Stimulated activated CD8-positive, alpha-beta memory T cell treated with anti-CD3 and anti-CD28 coated beads, Interleukin-12 subunit alpha, Interleukin-12 subunit beta, amount 100 ng/mL, for 1 hour (primary cell): ENCODE measurements around the gene DIS3.
"Not testable (repeated sequence)": the region's sequence is repeated elsewhere in the genome, so short reads cannot be mapped to it uniquely, and the experiment has no call there.

Experiments
- DNase-seq: peaks from one replicate; pipeline ENCODE4 v3.0.0-alpha.2; 2020; ENCODE audit warnings: low read depth

DIS3 gene

DNA sequence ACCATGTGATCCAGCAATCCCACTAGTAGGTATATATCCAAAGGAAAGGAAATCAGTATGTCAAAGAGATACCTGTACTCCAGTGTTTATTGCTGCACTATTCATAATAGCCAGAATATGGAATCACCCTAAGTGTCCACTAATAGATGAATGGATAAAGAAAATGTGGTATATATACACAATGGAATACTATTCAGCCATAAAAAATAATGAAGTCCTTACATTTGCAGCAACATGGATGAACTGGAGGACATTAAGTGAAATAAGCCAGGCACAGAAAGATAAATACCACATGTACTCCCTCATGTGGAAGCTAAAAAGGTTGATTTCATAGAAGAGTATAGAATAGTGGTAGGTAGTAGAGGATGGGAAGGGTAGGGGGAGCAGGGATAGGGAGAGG lies 30.5 kb downstream of the DIS3 start:
- no peak for DNase-seq

DNA sequence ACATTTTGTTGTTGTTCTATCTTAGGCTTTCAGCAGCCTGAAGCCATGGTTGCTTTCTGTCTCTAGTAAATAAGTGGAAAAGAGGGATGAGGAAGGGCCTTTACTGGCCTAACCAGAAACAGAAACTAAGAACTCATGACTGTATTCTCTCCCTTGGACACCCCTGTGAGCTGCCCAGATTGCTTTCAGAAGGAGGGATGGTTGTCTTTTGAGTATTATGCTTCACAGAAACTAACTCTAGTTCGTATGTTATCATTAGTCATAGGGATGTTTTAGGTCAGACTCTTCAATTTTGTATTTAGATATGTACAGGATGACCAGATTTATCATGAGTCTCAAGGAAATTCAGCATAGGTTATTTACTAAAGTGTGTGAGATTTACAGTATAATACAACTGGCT lies 36.4 kb downstream of the DIS3 start:
- DNase-seq, result no peak

DNA sequence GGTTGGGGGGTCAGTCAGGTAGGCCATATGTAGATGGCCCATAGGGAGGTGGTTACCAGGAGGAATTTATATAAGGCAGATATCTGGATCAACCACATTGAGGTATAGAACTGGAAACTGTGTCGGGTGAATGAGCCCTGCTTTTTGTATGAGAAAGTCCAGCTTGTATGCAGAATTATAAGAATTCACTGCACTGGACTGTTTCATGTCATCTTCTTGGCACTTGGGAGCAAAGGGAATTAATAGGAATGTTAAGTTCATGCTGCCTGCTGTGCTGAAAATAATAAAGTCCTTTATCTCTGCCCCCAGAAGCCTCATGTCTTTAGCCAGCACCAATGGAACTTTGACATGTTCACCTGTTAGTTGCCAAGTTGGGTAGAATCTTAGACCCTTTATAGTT lies 41.7 kb downstream of the DIS3 start:
- DNase-seq, result no peak

DNA sequence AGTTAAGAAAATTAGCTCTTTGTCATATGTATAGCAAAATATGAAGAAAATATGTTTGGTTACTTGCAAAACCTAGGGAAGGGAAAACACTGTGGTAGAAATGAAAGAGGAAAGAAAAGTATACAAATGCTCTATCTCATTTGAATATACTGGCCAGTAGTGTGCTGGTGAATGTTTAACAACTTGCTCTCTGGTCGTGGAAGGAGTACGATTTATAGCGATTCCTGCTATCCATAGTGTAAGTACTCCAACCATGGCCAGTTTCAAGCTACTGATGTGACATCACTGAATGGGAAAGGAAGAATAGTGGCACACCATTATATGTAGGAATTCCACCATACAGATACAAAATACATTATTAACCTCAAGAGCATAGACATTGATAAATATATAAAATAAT lies 44.7 kb downstream of the DIS3 start:
- no peak for DNase-seq

DNA sequence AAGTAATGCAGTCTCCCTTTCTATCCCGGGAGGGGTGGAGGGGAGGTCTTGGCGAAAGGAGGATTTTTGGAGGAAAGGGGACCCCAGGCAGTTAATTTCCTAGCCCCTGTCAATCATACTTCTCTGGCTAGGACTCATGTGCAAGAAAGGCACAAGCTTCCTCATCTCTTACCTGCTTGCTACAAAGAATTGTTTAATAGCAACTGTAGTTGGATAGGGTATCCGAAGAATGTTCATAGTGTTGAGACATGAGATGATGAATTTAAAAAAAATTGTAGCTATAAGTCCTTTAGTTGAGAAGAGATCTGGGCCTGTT lies 53.5 kb downstream of the DIS3 start:
- DNase-seq, result no peak

DNA sequence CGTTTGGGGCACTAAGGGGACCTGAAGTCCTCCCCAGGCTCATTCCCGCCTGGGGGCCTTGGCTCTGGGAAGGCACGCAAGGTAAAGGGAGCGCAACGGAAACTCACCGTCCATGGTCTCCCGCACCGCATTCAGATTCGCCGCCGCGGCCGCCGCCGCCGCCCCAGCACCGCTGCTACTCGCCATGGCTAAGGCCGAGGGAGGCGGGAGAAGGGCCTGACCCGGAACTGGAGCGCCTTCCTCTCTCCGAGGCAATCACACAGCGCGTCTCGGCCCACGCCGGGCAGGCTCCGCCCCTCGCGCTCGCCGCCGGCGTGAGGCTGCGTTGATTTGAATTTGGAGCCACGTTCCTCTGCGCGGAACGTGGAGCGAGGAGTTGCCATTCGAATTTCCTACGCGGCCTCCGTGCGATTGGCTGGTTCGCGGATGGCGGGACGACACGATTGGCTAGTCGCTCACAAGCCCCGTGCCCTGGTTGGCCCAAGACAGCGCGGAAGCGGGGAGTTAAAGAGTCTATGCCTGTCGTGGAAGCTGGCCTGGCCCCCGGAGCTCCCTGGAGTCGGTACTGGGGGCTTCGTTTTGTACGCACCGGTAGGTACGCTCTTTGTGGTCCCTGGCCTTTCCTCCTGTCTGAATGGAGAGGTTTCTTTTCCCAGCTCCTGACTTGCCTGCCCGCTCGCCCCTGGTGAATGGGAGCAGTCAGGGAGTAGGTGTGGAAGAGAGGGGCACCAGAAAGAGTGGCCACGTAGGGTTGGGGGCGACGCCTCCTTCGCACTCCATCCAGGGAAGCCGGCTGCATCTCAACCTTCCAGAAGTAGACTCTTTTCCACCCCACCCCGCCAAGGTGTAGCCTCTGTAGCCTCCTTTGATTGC lies 54.0 kb downstream of the DIS3 start, which contains the start of the genes BORA and MZT1:
Gene BORA (plus strand): TSS at position 507 of the 873 bp plus-strand sequence. CDS start 1,018 bp downstream, outside the sequence.
Gene MZT1 (minus strand): TSS at position 213 of the 873 bp plus-strand sequence. CDS start 27 bp downstream, at position 186.
- DNase-seq, result peak; percentile 87

DNA sequence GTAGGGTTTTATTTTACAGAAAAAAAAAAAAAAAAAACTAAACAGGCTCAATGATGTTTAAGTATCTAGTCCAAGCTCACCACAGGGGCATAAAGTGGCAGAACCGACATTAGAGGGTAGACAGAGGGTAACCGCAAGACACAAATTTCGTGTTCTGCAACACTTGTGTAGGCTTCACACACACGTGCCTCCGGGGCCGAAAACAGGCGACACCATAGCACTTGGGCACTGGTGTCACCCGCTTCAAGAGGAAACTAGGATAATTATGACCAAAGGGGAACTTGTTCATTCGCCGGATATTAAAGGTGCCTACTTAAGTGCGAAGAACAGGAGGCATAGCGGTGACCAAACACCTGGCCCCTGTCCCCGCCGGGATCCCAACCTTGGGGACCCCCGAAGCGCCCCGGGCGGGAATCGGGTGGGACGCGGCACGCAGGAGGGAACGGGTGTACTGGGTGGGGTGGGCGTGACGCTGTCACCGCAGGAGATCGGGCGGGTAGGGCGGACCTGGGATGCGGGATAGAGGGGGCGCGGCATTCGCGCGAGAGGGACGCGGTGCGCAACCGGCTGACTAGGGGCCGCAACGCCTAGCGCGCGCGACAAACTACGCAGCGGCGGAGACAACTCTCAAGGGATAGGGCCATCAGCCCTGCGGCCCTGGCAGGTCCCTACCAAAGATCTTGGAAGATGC lies 54.8 kb downstream of the DIS3 start:
- peak; percentile 6 for DNase-seq

DNA sequence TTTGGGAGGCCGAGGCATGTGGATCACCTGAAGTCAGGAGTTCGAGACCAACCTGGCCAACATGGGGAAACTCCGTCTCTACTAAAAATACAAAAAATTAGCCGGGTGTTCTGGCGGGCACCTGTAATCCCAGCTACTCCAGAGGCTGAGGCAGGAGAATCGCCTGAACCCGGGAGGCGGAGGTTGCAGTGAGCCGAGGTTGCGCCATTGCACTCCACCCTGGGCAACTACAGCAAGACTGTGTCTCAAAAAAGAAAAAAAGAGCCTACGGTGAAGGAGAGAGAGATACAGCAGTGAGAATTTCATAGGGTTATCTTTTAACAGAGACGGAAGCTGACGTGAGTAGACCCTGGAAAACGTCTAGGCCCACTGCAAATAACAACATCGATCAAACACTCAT lies 55.5 kb downstream of the DIS3 start:
- not testable (repeated sequence) for DNase-seq

DNA sequence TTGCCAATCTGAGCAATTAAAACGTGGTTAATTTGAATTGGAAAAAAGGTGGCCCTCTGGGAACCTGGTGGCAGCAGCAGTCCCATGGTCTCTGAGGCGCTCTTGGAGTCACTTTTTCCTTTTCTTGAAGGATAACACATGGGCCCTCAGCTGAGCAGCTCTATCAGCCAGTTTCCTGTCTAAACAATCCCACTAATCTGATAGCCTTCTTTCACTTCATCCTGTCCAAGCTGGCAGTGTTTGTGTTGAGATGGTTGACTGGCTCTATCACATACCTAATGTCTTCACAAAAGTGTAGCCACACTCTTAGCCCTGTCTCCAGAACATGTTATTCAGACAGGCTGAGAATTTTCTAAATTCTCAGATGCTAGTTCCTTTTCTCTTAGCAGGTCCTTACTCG lies 64.9 kb downstream of the DIS3 start:
- DNase-seq, result no peak
